H1 (cell line): ENCODE results near the gene TADA2B. TPM values are rescaled to one million over a fixed set of nuclear protein-coding genes. Genes with fewer than 3 reads are reported as not detected.
"Not testable (repeated sequence)": the region's sequence is repeated elsewhere in the genome, so short reads cannot be mapped to it uniquely, and the experiment has no call there.

Source experiments
- CTCF ChIA-PET: fragments of 300-600 bp; sonication (Branson Sonifier 250); formaldehyde crosslinking; loops from one replicate; lab custom pipeline; 2021; ENCODE audit not compliant: partially characterized antibody; lab: Charles Lee
- POLR2A ChIA-PET: fragments of 300-600 bp; sonication (Branson Sonifier 250); formaldehyde crosslinking; loops from one replicate; lab custom pipeline; 2021; ENCODE audit warnings: inconsistent platforms; ENCODE audit not compliant: partially characterized antibody; lab: Charles Lee
- DNase-seq, 2 experiments: peaks; one replicate each; pipeline versions ENCODE4 v3.0.0 to v3.0.0-alpha.2; 2010 to 2022; ENCODE audit warnings: low spot score in 2 of 2, low read depth in 1 of 2, mixed read lengths in 1 of 2
- FAIRE-seq: peaks from 2 replicates; lab custom pipeline; 2011; peaks lifted over from hg19 to GRCh38; lab: Jason Lieb, UNC
- H2AFZ ChIP-seq: 2 replicates; pipeline ENCODE4 v1.8.1; 2012; ENCODE audit warnings: low read length, inconsistent platforms
- H2AK5ac ChIP-seq: 2 replicates; pipeline ENCODE4 v1.6.1; 2013; ENCODE audit warnings: low read depth, low read length
- H2BK120ac ChIP-seq: replicated peaks from 2 replicates; pipeline ENCODE3; 2013; ENCODE audit warnings: low read depth, low read length, inconsistent platforms
- H2BK12ac ChIP-seq: 2 replicates; pipeline ENCODE4 v1.6.1; 2013; ENCODE audit warnings: low read depth, low read length
- H2BK15ac ChIP-seq: 2 replicates; pipeline ENCODE4 v1.6.1; 2013; ENCODE audit warnings: low read length
- H2BK20ac ChIP-seq: 2 replicates; pipeline ENCODE4 v1.6.1; 2013; ENCODE audit warnings: low read length
- H2BK5ac ChIP-seq: 2 replicates; pipeline ENCODE4 v1.6.1; 2013; ENCODE audit warnings: low read depth, low read length
- H3K14ac ChIP-seq: 2 replicates; pipeline ENCODE4 v1.6.1; 2013; ENCODE audit warnings: inconsistent platforms; ENCODE audit not compliant: insufficient read length
- H3K18ac ChIP-seq: 2 replicates; pipeline ENCODE4 v1.6.1; 2013; ENCODE audit warnings: low read length; ENCODE audit errors: extremely low read depth
- H3K23ac ChIP-seq: 2 replicates; pipeline ENCODE4 v1.6.1; 2013; ENCODE audit warnings: inconsistent platforms; ENCODE audit not compliant: insufficient read length
- H3K23me2 ChIP-seq: 2 replicates; pipeline ENCODE4 v1.6.1; 2013; ENCODE audit warnings: low read depth, low read length
- H3K27ac ChIP-seq: 2 replicates; pipeline ENCODE4 v1.6.1; 2011; ENCODE audit warnings: low read depth, low read length, inconsistent platforms
- H3K27me3 ChIP-seq, 4 experiments: replicated peaks in 1 of 4; 1 replicate in 1 of 4; 2 replicates in 3 of 4; pipeline versions ENCODE4 v1.6.1 to v1.8.1; 2011 to 2013; ENCODE audit warnings: low read length in 3 of 4, mild to moderate bottlenecking in 3 of 4, inconsistent platforms in 2 of 4, mixed read lengths in 2 of 4, moderate library complexity in 1 of 4; ENCODE audit not compliant: control insufficient read depth in 3 of 4, insufficient read depth in 3 of 4; ENCODE audit errors: extremely low read depth in 1 of 4
- H3K36me3 ChIP-seq, 4 experiments: 2 replicates each; pipeline versions ENCODE4 v1.6.1 to v1.8.1; 2011 to 2013; ENCODE audit warnings: mild to moderate bottlenecking in 4 of 4, low read length in 3 of 4, moderate library complexity in 2 of 4, control low read depth in 1 of 4, inconsistent platforms in 1 of 4; ENCODE audit not compliant: insufficient read depth in 4 of 4, control insufficient read depth in 2 of 4
- H3K4ac ChIP-seq: replicated peaks from 2 replicates; pipeline ENCODE3; 2013; ENCODE audit warnings: low read length, low read depth, mixed read lengths, inconsistent platforms; ENCODE audit not compliant: insufficient read length
- H3K4me1 ChIP-seq, 4 experiments: replicated peaks in 1 of 4; 1 replicate in 1 of 4; 2 replicates in 3 of 4; pipeline versions ENCODE4 v1.6.1 to v1.8.1; 2011 to 2013; ENCODE audit warnings: low read length in 3 of 4, inconsistent platforms in 2 of 4, mixed read lengths in 1 of 4; ENCODE audit not compliant: insufficient read depth in 4 of 4, control insufficient read depth in 3 of 4
- H3K4me2 ChIP-seq, 2 experiments: 2 replicates each; pipeline versions ENCODE4 v1.6.1 to v1.8.1; 2011 to 2013; ENCODE audit warnings: low read depth in 2 of 2, low read length in 2 of 2, control low read depth in 1 of 2, inconsistent platforms in 1 of 2, mild to moderate bottlenecking in 1 of 2; ENCODE audit not compliant: insufficient read depth in 1 of 2
- H3K4me3 ChIP-seq, 4 experiments: fragments of 200-600, 300-600 bp in 1 of 4; sonication (generic), shearing (Covaris generic), sonication (Bioruptor Twin) in 1 of 4; 2 replicates each; pipeline versions ENCODE4 v1.5.1 to v1.8.1; 2011 to 2016; ENCODE audit warnings: low read length in 4 of 4, low read depth in 3 of 4, control low read depth in 2 of 4, inconsistent platforms in 2 of 4, mild to moderate bottlenecking in 2 of 4, mixed read lengths in 1 of 4, moderate library complexity in 1 of 4; ENCODE audit not compliant: insufficient read depth in 2 of 4; ENCODE audit errors: extremely low read depth in 1 of 4
- H3K56ac ChIP-seq: replicated peaks from 2 replicates; pipeline ENCODE3; 2013; ENCODE audit warnings: low read depth, mild to moderate bottlenecking, mixed read lengths, low read length, inconsistent platforms; ENCODE audit not compliant: insufficient read length
- H3K79me1 ChIP-seq: 2 replicates; pipeline ENCODE4 v1.6.1; 2013; ENCODE audit warnings: low read depth, low read length, control low read depth
- H3K79me2 ChIP-seq, 2 experiments: 2 replicates each; pipeline versions ENCODE4 v1.6.1 to v1.8.1; 2012 to 2013; ENCODE audit warnings: low read length in 2 of 2, mild to moderate bottlenecking in 2 of 2, inconsistent platforms in 1 of 2; ENCODE audit not compliant: insufficient read depth in 2 of 2, control insufficient read depth in 1 of 2
- H3K9ac ChIP-seq, 4 experiments: replicated peaks in 1 of 4; 1 replicate in 1 of 4; 2 replicates in 3 of 4; pipeline versions ENCODE4 v1.6.1 to v1.8.1; 2011 to 2013; ENCODE audit warnings: low read depth in 3 of 4, low read length in 3 of 4, control low read depth in 2 of 4, mild to moderate bottlenecking in 2 of 4, moderate library complexity in 2 of 4, inconsistent platforms in 1 of 4; ENCODE audit errors: extremely low read depth in 1 of 4
- H3K9me3 ChIP-seq, 2 experiments: 2 replicates each; pipeline versions ENCODE4 v1.6.1 to v1.8.1; 2012 to 2013; ENCODE audit warnings: mild to moderate bottlenecking in 2 of 2, moderate library complexity in 2 of 2, control low read depth in 1 of 2, inconsistent platforms in 1 of 2, low read depth in 1 of 2, low read length in 1 of 2, mixed read lengths in 1 of 2; ENCODE audit not compliant: insufficient read depth in 2 of 2
- H4K20me1 ChIP-seq, 2 experiments: replicated peaks in 1 of 2; 2 replicates each; pipeline versions ENCODE3 to v1.8.1; 2011 to 2013; ENCODE audit warnings: inconsistent platforms in 2 of 2, low read length in 2 of 2, mild to moderate bottlenecking in 1 of 2; ENCODE audit not compliant: insufficient read depth in 2 of 2, control insufficient read depth in 1 of 2
- H4K5ac ChIP-seq: 2 replicates; pipeline ENCODE4 v1.6.1; 2013; ENCODE audit warnings: low read length, low read depth, mixed read lengths, inconsistent platforms; ENCODE audit not compliant: insufficient read length
- H4K8ac ChIP-seq: 2 replicates; pipeline ENCODE4 v1.8.0; 2013; ENCODE audit warnings: mild to moderate bottlenecking, moderate library complexity, low read length, inconsistent platforms; ENCODE audit not compliant: insufficient read depth; ENCODE audit errors: extremely low read depth
- H4K91ac ChIP-seq: replicated peaks from 2 replicates; pipeline ENCODE3; 2013; ENCODE audit warnings: low read length, mixed read lengths, inconsistent platforms; ENCODE audit not compliant: insufficient read length
- BCL11A ChIP-seq, 2 experiments: IDR thresholded peaks; one replicate each; pipeline ENCODE4 v1.6.1; 2011; ENCODE audit warnings: low read depth in 2 of 2, low read length in 2 of 2, mild to moderate bottlenecking in 2 of 2
- CREB1 ChIP-seq: IDR thresholded peaks from 2 replicates; pipeline ENCODE4 v1.6.1; 2012; ENCODE audit warnings: inconsistent platforms
- HDAC2 ChIP-seq, 2 experiments: fragments of 300-600 bp in 1 of 2; sonication (generic) in 1 of 2; IDR thresholded peaks; 2 replicates each; pipeline ENCODE4 v1.6.1; 2011 to 2012; ENCODE audit warnings: low read depth in 2 of 2, low read length in 2 of 2, mild to moderate bottlenecking in 2 of 2, moderate library complexity in 2 of 2, borderline replicate concordance in 1 of 2, inconsistent platforms in 1 of 2
- KDM4A ChIP-seq: IDR thresholded peaks from one replicate; pipeline ENCODE4 v1.7.1; 2012; ENCODE audit warnings: low read depth, mild to moderate bottlenecking, moderate library complexity, low read length, inconsistent platforms; ENCODE audit not compliant: severe bottlenecking
- POLR2A ChIP-seq, 2 experiments: IDR thresholded peaks; 1 replicate in 1 of 2; 2 replicates in 1 of 2; pipeline ENCODE4 v1.6.1; 2011; ENCODE audit warnings: low read depth in 2 of 2, low read length in 2 of 2, mild to moderate bottlenecking in 2 of 2; ENCODE audit errors: control extremely low read depth in 1 of 2
- POU5F1 ChIP-seq: IDR thresholded peaks from 2 replicates; pipeline ENCODE4 v1.6.1; 2011; ENCODE audit warnings: low read depth, mild to moderate bottlenecking, low read length, moderate library complexity
- SAP30 ChIP-seq: fragments of 300-600 bp; sonication (generic); IDR thresholded peaks from 2 replicates; pipeline ENCODE4 v1.7.1; 2012; ENCODE audit warnings: low read length, moderate library complexity, mild to moderate bottlenecking, inconsistent platforms; ENCODE audit not compliant: insufficient read depth, insufficient replicate concordance
- YY1 ChIP-seq: IDR thresholded peaks from 2 replicates; pipeline ENCODE4 v1.6.1; 2011; ENCODE audit warnings: low read depth, mild to moderate bottlenecking, low read length
- polyA plus RNA-seq, 7 experiments: library from polyadenylated mRNA; depleted of rRNA in 3 of 7; stranded (reverse) in 5 of 7; unstranded in 2 of 7; fragments of >200 nt in 5 of 7; fragments of 200-250 nt in 2 of 7; gene quantifications; 1 replicate in 5 of 7; 2 replicates in 1 of 7; 4 replicates in 1 of 7; pipeline versions ENCODE4 v1.2.1 to v1.2.3, GENCODE V29; 2011 to 2013; ENCODE audit warnings: missing spikeins in 2 of 7, mixed read lengths in 2 of 7
- total RNA-seq: library from RNA; stranded (reverse); fragmentation: NEBNext Ultra II Directional; extraction: Animal tissue kit (Norgen Biotek cat#: 25700); gene quantifications from 2 replicates; pipeline ENCODE4 v1.2.1, GENCODE V29; 2021

TADA2B gene
- total and polyA plus RNA-seq, 2 of the 8 experiments (the other 6 are each of a cell fraction or from before 2014, with no cell fraction given): 5.7 to 12.1 TPM

- TF ChIP-seq SAP30 (no peak), BCL11A (IDR thresholded peaks at IDR 0.05; ENCODE audit: low read depth in 2 of 2, low read length in 2 of 2) (no peak), POU5F1 (no peak), POLR2A (IDR thresholded peaks at IDR 0.05; ENCODE audit: control extremely low read depth in 1 of 2, low read depth in 2 of 2, low read length in 2 of 2) (no peak), YY1 (no peak), HDAC2 (IDR thresholded peaks at IDR 0.05; ENCODE audit: borderline replicate concordance in 1 of 2, low read depth in 2 of 2, low read length in 2 of 2) (no peak), CREB1 (no peak), KDM4A (no peak)
Measured at GRCh38 chr4:7078025-7078424, 34.9 kb downstream of the TADA2B start (continued).

GRCh38 chr4:7079483-7079882, 36.3 kb downstream of the TADA2B start:
- H4K8ac ChIP-seq, DNase-seq, H2BK120ac ChIP-seq, H3K23me2 ChIP-seq, H3K9ac ChIP-seq, H2AK5ac ChIP-seq, H2BK12ac ChIP-seq, H2BK5ac ChIP-seq, H3K14ac ChIP-seq, H3K9me3 ChIP-seq, H3K56ac ChIP-seq, H4K20me1 ChIP-seq, H3K23ac ChIP-seq, H3K79me2 ChIP-seq, H3K79me1 ChIP-seq, H2BK15ac ChIP-seq, H2BK20ac ChIP-seq, H3K4me3 ChIP-seq, H3K36me3 ChIP-seq, H3K4me1 ChIP-seq, H3K18ac ChIP-seq, H4K91ac ChIP-seq, H3K4ac ChIP-seq, POLR2A ChIA-PET, FAIRE-seq, H2AFZ ChIP-seq, H3K4me2 ChIP-seq, H3K27ac ChIP-seq, H4K5ac ChIP-seq: not testable (repeated sequence)
- H3K27me3 ChIP-seq: peaks cover 0 to 13% (median 4%) of the 10 kb centered on the region in 4 experiments; a peak in 4 of 7 replicates
- CTCF ChIA-PET: interaction anchor here (0.8 to 6.4 kb wide), 7 partner anchors 9 to 349 kb away, joined by 3 to 90 read pairs (median 3); partner anchors contain the start of gene GRPEL1
